NCI-H82 treated with DMSO at 0.1 percent for 48 hours (cell line): ENCODE measurements around the gene PTRH1.

Experiments
- DNase-seq: peaks from one replicate; lab custom pipeline; 2025; ENCODE audit not compliant: unreplicated experiment; lab: John Stamatoyannopoulos, UW

The PTRH1 gene

DNA sequence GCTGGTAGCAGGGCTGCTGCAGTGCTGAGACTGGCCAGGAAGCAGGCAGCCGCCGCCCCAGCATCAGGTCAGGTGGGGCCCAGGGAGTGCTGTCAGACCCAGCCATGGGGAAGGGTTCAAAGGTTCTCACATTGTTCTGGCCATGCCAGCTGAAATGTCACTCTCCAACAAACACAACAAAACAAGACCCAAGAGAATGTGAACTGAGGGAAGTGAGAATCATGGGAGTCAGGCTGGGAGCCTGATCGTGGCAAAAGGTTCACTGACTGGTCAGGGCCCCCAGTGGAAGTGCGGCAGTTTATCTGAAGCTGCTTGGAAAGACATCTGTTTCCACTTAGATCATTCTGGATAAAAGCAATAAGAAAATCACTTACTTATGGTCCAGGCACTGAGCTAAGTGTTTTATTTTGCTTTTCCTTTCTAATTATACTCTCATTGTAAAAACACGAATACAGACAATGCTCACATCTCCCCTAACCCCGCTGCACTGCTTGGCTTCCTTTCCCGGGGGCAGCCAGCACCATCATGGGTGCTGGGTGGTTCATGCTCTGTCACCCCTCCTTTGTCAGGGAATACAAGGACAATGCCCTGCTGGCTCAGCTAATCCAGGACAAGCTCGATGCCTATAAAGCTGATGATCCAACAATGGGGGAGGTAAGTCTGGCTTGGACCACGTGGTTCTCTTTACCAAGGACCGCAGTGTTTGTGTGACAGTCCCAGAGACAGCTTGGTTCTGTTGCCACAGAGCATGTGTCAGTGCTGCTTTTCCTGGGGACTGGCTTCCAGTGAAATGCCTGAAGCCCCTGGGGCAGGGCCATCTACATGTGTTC lies 50.6 kb downstream of the PTRH1 start:
- peak; percentile 66 for DNase-seq

DNA sequence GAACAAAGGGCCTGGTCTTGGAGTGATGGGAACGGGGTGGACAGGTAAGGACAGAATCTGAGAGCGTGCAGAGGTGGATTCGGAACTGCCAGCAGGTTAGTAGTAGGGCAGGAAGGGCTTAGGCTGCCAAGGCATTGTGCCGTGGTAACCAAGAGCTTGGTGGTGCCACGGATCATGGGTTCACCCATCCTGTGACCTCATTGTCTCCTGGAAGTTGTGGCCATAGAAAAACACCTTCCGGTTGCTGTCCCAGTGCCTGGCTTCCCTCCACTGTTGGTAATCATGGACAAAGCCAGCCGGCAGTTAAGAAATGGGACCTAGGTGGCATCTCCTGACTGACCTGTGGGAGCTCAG lies 51.2 kb downstream of the PTRH1 start:
- no peak for DNase-seq
